ENCODE measurements around the gene C1orf159.
"Not testable (repeated sequence)": the region's sequence is repeated elsewhere in the genome, so short reads cannot be mapped to it uniquely, and the experiment has no call there.

Gene C1orf159

GRCh38 chr1:1072849-1073742, 42.8 kb downstream of the C1orf159 start:
- peak in 1 of 2 experiments; percentile 55 for DNase-seq (ENCODE audit: low read depth in 1 of 2, low spot score in 1 of 2)
- in situ Hi-C loops (cut with HindIII; ENCODE audit: low pct_unique_long_range_greater_than_20kb, low sequenced_read_pairs), result no loop called here
- TF ChIP-seq JUND (IDR thresholded peaks at IDR 0.05; ENCODE audit: low read depth), result no peak

- in situ Hi-C loops (cut with HindIII; ENCODE audit: low pct_unique_long_range_greater_than_20kb, low sequenced_read_pairs), result no loop called here
- TF ChIP-seq JUND (IDR thresholded peaks at IDR 0.05; ENCODE audit: low read depth), result no peak
- DNase-seq (ENCODE audit: low read depth in 1 of 2, low spot score in 1 of 2), result peak in 1 of 2 experiments; percentile 44
These were observed 43.5 kb downstream of the C1orf159 start for GRCh38 chr1:1072299-1072848.

- in situ Hi-C loops (cut with HindIII; ENCODE audit: low pct_unique_long_range_greater_than_20kb, low sequenced_read_pairs), result no loop called here
- TF ChIP-seq JUND (IDR thresholded peaks at IDR 0.05; ENCODE audit: low read depth), result no peak
- DNase-seq (ENCODE audit: low read depth in 1 of 2, low spot score in 1 of 2), result no peak
These were observed 44.2 kb downstream of the C1orf159 start for GRCh38 chr1:1071486-1072298.

DNA sequence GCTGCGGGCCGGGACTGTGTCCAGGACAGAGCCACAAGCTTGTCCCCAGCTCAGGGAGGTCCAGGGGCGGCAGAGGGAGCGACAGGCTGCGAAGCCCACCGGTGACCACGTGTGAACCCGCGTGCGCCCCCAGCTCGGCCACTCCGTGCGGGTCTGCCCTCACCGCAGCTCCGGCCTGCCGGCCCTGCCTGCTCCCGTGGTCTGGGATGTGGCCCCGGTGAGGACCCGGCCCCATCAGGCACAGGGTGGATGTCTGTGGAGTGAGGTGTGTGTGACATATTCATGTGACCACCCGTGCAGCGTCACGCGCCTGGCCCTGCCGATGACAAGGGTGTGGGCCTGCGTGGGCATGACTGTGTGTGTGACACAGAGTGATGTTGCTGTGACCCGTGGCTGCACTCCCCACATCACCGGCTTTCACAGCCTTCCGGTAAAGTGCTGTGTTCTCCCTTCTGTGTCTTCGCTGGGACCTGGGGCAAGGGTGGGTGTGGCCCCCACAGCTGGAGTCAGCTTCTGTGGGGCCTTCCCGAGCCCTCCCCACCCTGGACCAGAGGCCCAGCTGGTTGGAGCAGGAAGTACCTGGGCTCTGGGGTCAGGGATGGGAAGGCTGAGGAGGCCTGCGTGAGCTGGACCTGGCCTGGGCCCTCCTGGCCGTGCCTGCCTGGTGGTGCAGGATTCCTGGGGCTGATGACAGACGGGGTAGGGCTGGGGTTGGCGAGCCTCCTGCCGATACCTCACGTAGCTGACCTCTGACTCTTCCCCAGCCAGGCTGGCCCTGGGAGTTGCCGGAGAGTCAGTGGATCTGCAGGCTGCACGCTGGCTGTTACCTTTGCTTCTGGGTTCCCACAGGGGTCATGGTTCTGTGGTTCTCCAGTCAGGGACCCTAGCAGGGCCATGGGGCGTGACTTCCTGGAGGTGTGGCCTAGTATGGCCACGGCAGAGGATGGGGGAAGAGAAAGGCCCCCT, 45.9 kb downstream of the C1orf159 start:
- no peak for TF ChIP-seq JUND (IDR thresholded peaks at IDR 0.05; ENCODE audit: low read depth)
- in situ Hi-C loops (cut with HindIII; ENCODE audit: low pct_unique_long_range_greater_than_20kb, low sequenced_read_pairs), result no loop called here
- peak; percentile 31 to 54 for DNase-seq (ENCODE audit: low read depth in 1 of 2, low spot score in 1 of 2)

DNA sequence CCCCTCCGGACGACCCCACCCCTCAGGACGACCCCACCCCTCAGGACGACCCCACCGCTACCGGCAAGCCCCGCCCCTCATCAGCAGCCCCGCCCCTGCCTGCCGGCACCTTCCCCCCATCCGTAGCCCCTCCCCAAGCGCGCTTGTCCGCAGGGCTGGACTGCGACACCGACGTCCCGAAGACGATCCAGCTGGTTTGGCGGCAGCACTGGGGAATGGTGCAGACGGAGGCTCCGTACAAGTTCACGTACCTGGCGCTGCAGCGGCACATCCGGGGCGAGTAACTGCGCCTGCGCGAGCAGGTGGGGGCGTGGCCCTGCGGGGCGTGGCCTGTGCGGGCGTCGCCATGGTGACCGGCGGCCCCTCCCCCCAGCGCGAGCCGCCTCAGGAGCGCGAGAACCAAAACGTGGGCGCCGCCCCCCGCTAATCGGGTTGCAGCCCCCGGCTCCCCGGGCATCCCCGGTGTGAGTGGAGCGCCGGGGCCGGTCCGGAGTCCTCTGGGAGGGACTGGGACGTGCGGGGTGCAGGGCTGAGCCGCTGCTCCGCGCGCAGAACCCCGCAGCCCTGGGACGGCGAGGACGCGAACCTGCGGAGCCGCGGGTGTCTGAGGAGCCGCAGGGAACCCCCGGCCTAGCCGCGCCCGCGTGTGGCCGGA, 46.7 kb downstream of the C1orf159 start:
- DNase-seq (ENCODE audit: low read depth in 1 of 2, low spot score in 1 of 2), result peak; percentile 88 to 90
- no peak for TF ChIP-seq JUND (IDR thresholded peaks at IDR 0.05; ENCODE audit: low read depth)
- in situ Hi-C loops (cut with HindIII; ENCODE audit: low pct_unique_long_range_greater_than_20kb, low sequenced_read_pairs), result no loop called here

- no peak for TF ChIP-seq JUND (IDR thresholded peaks at IDR 0.05; ENCODE audit: low read depth)
- peak; percentile 77 to 88 for DNase-seq (ENCODE audit: low read depth in 1 of 2, low spot score in 1 of 2)
- in situ Hi-C loops (cut with HindIII; ENCODE audit: low pct_unique_long_range_greater_than_20kb, low sequenced_read_pairs), result no loop called here
These were observed 47.3 kb downstream of the C1orf159 start for GRCh38 chr1:1068517-1069055.

DNA sequence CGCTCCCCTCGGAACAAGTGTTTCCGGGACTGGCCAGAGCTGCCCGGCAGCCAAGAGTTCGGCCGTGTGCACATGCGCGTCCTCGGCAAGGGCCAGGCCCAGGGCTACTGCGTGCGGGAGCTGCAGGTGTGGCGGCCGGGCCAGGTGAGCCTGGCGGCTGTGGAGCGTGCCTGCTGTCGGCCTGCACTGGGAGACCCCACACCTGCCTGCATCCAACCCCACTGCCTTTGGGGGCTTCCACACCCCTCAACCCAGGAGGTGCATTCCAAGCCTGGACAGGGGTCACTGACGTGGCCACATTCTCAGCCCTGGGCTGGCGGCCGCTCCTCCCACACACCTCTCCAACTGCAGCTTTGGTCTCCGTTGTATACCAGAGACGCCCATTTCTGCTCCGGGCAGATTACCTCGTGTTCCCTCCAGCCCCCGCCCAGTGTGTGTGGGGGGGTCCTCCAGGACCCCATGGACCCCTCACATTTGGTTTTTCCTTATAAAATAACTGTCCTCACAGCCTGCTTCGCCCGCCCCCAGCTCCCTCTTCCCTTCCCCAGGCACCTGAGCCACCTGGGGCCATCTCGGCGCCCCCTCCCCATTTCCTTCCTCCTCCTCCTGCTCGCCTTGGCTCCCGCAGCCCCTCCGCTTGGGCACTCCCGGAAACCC, 47.9 kb downstream of the C1orf159 start:
- in situ Hi-C loops (cut with HindIII; ENCODE audit: low pct_unique_long_range_greater_than_20kb, low sequenced_read_pairs), result no loop called here
- no peak for TF ChIP-seq JUND (IDR thresholded peaks at IDR 0.05; ENCODE audit: low read depth)
- DNase-seq (ENCODE audit: low read depth in 1 of 2, low spot score in 1 of 2), result no peak

- no peak for TF ChIP-seq JUND (IDR thresholded peaks at IDR 0.05; ENCODE audit: low read depth)
- in situ Hi-C loops (cut with HindIII; ENCODE audit: low pct_unique_long_range_greater_than_20kb, low sequenced_read_pairs), result no loop called here
- DNase-seq (ENCODE audit: low read depth in 1 of 2, low spot score in 1 of 2), result no peak
These were observed 48.5 kb downstream of the C1orf159 start for GRCh38 chr1:1067284-1067859.

DNA sequence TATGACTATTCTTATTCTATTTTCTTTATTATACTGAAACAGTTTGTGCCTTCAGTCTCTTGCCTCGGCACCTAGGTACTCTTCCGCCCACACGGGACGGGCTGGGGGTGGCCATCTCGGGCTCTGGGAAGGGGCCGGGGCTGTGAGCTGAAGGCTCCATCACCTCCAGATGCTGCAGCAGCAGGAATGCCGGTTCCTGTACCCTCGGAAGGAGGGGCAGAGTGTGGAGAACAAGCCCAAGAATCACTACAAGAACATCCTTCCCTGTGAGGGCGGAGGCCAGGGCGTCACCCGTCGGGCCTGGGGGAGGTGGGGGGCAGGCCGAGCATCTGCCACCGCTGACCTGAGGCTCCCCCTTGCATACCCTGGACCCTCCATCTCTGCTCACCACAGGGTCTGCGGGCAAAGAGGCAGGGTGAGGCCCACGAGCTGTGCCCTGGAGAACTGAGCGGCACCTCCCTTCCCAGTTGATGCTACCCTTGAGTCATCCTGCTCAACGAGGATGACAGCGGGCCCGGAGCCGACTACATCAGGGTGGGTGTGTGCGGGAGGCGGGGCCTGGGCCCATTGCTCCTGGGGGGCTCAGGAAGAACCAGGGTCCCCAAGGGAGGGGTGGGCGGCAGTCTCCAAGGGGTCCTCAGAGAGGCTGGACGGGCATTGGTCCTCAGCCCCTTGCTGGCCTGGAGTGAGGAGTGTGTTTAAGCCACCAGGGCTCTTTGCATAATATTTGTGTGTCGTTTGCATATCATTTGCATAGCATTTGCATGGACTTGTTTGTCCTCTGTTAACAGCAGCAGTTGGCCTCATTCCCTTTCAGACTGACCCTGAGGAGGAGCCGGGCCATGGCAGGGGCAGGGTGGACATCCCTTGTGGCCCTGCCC, 49.2 kb downstream of the C1orf159 start:
- in situ Hi-C loops (cut with HindIII; ENCODE audit: low pct_unique_long_range_greater_than_20kb, low sequenced_read_pairs), result no loop called here
- DNase-seq (ENCODE audit: low read depth in 1 of 2, low spot score in 1 of 2), result no peak
- no peak for TF ChIP-seq JUND (IDR thresholded peaks at IDR 0.05; ENCODE audit: low read depth)

DNA sequence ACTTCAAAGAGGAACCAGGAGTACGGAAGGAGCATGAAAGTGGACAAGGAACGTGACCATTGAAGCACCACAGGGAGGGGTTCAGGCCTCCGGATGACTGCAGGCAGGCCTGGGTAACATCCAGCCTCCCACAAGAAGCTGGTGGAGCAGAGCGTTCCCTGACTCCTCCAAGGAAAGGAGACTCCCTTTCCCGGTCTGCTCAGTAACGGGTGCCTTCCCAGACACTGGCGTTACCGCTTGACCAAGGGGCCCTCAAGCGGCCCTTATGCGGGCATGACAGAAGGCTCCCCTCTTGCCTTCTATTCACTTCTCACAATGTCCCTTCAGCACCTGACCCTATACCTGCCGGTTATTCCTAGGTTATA, 50.0 kb downstream of the C1orf159 start:
- in situ Hi-C loops (cut with HindIII; ENCODE audit: low pct_unique_long_range_greater_than_20kb, low sequenced_read_pairs); DNase-seq (ENCODE audit: low read depth in 1 of 2, low spot score in 1 of 2): not testable (repeated sequence)
